Keratinocyte (primary cell): ENCODE results near the gene CCND2.

Source experiments
- CTCF ChIP-seq, 3 experiments: IDR thresholded peaks in 1 of 3; conservative IDR thresholded peaks in 1 of 3; optimal IDR thresholded peaks in 1 of 3; 2 replicates in 2 of 3; 3 replicates in 1 of 3; pipeline versions ENCODE3 to v1.5.1; 2011; ENCODE audit warnings: low read length in 3 of 3, mild to moderate bottlenecking in 3 of 3, moderate library complexity in 2 of 3, control low read depth in 1 of 3, inconsistent platforms in 1 of 3; ENCODE audit not compliant: insufficient read depth in 2 of 3; ENCODE audit errors: extremely low read depth in 1 of 3
- EZH2 ChIP-seq: IDR thresholded peaks from one replicate; pipeline ENCODE4 v1.6.1; 2012; ENCODE audit warnings: inconsistent platforms, mild to moderate bottlenecking, low read length, moderate library complexity

DNA sequence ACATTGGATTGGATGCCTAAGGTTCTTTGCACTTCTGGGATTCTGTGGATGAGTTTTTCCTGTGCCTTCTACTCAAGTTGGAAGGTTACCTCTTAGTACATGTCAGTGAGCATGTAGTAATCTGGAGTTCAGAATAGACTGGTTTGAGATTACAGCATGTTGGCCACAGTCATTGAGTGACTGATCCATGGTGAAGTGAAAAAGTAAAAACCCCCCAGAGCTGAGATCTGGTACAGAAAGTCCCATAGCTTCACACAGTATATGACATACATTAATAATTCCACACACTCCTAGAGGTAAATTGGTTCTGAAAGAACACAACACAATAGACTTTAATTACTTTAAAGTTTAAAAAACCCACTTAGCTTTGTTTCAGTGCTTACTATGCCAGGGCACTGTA, 11.9 kb upstream of the CCND2 start:
- TF ChIP-seq EZH2 (no peak), CTCF (optimal IDR thresholded peaks at IDR 0.05 in 1 of 3, IDR thresholded peaks at IDR 0.05 in 1 of 3, conservative IDR thresholded peaks at IDR 0.05 in 1 of 3; ENCODE audit: extremely low read depth in 1 of 3, insufficient read depth in 2 of 3, low read length in 3 of 3) (no peak)
